Measurements from ENCODE around the gene IL15.
A peak's percentile ranks its signal among the peaks of the same experiment; 100 is the strongest.
"Not testable (repeated sequence)": the region's sequence is repeated elsewhere in the genome, so short reads cannot be mapped to it uniquely, and the experiment has no call there.

Gene IL15

GRCh38 chr4:141636082-141636770 is at the start of gene IL15:
IL15 (plus strand) TSS chr4:141636583; CDS start chr4:141719465, 82,882 bp downstream.
- DNase-seq, result peak; percentile 74 to 81

- DNase-seq, result no peak
Observed at GRCh38 chr4:141587897-141588296, 48.5 kb upstream of the IL15 start.

- DNase-seq, result no peak
Observed at GRCh38 chr4:141595531-141595930, 40.9 kb upstream of the IL15 start.

GRCh38 chr4:141599853-141600252 is 36.5 kb upstream of the IL15 start:
- DNase-seq, result no peak

- not testable (repeated sequence) for DNase-seq
Observed at GRCh38 chr4:141604683-141605082, 31.7 kb upstream of the IL15 start.

GRCh38 chr4:141605425-141605856 is 30.9 kb upstream of the IL15 start:
- no peak for DNase-seq

DNA sequence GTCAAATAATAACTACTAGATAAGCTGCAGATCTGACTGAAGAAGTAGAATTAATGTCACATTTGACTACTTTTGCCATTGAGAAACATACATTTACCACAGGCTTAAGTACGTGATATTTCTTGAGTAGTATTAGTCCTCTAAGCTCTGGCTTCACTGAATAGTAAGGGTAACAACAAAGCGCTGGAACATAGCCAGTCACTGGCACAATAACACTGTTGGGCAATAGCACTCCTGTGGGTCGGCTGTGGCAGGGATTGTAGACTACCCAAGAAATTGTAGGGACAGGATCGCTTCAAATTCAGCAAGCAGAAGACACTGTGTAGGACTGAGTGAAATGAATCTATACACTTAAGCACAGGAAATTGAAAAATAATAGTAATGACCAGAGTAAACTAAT is 27.1 kb upstream of the IL15 start:
- DNase-seq, result no peak

DNA sequence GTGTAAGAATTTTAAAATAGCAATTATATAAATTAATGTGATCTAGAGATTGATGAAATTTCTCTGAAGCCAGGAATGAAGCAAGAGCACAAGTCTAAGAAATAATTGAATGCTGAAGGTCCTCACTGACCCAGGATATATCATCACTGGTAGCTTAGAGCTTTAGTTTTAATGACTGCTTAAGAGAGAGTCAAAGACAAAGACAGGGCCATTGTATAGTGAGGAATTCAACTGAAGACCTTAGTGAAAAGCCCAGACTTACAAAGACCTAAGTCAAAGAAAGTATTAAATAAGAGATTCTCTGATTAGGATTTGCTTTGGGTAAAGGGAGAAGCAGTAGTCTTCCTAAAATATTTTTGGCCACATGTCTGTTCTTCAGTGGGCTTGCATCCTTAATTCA is 26.0 kb upstream of the IL15 start:
- DNase-seq, result no peak

DNA sequence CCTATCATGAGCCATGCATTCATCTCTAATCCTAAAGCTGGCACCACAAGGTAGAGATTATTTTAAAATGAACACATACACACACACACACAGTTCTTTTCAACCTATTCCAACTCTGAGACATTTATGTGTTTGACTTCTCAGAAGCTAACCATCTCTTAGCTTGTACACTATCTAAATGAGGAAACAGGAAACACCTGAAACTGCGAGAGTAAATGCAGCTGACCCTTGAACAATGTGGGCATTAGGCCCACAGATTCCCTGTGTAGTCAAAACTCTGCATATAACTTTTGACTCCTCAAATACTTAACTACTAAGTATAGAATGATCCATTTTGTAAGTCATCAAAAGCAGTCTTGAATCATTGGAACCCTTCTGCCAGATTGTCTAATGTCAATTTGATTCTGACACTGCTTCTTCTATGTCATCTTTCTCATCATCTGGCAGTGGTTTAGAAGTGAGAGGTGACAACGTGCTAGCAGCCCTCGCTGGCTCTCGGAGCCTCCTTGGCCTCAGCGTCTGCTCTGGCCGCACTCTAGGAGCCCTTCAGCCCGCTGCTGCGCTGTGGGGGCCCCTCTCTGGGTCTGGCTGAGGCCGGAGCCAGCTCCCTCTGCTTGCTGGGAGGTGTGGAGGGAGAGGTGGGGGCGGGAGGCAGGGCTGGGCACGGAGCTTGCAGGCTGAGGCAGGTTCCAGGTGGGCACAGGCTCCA is 21.4 kb upstream of the IL15 start:
- no peak for DNase-seq

DNA sequence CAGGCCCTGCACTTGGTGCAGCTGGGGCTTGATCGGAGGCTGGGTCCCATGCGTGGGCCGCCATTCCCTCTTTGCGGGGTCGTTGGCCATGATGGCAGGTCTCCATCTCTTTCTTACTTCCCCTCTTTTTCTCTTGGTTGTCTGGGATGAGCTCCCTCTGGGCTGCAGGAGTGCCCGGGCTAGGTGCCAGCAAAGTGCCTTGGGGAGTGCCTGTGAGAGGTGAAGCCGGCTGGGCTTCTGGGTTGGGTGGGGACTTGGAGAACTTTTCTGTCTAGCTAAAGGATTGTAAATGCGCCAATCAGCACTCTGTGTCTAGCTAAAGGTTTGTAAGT is 20.8 kb upstream of the IL15 start:
- not testable (repeated sequence) for DNase-seq

GRCh38 chr4:141620715-141621114 is 15.7 kb upstream of the IL15 start:
- no peak for DNase-seq

- no peak for DNase-seq
Observed at GRCh38 chr4:141625023-141625422, 11.4 kb upstream of the IL15 start.

GRCh38 chr4:141630854-141631253 is 5.5 kb upstream of the IL15 start:
- no peak for DNase-seq

GRCh38 chr4:141635736-141636081 is 674 bp upstream of the IL15 start:
- DNase-seq, result no peak

DNA sequence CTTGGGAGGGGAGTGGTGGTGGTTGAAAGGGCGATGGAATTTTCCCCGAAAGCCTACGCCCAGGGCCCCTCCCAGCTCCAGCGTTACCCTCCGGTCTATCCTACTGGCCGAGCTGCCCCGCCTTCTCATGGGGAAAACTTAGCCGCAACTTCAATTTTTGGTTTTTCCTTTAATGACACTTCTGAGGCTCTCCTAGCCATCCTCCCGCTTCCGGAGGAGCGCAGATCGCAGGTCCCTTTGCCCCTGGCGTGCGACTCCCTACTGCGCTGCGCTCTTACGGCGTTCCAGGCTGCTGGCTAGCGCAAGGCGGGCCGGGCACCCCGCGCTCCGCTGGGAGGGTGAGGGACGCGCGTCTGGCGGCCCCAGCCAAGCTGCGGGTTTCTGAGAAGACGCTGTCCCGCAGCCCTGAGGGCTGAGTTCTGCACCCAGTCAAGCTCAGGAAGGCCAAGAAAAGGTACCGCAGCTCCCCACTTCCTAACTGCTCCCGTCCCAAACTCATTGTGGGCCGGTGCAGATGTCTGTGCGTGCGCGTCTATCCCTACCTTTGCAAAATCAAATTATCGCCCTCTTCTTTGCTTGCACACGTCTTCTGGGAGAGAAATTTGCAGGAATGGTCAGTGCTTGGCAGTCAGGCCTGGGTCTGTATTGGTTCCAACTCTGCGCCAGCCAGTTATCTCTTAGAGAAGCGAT is 533 bp downstream of the IL15 start:
- DNase-seq, result peak; percentile 34 to 38

GRCh38 chr4:141637565-141637964 is 1.2 kb downstream of the IL15 start:
- no peak for DNase-seq

DNA sequence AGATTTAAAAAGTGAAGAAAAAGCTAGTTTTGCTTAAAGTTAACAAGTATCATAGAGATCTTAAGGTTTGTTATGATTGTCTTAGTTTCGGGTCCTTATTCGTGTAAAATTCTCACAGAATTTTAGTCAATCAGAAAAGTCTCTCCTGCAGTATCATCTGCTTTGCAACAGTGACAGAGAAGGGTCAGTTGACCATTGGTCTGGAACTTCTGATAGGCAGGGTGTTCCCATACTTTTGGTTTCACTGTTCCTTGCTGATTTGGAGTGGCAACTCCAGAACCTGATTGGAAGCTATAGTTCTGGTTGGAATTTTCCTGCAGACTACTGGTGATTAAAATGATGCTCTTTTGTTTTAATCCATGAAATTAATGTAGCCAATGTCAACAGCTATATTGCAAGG is 1.8 kb downstream of the IL15 start:
- DNase-seq, result no peak

- DNase-seq, result no peak
Observed at GRCh38 chr4:141640696-141641095, 4.3 kb downstream of the IL15 start.

- no peak for DNase-seq
Observed at GRCh38 chr4:141642063-141642462, 5.7 kb downstream of the IL15 start.

GRCh38 chr4:141642711-141643110 is 6.3 kb downstream of the IL15 start:
- DNase-seq, result no peak

- no peak for DNase-seq
Observed at GRCh38 chr4:141643557-141643956, 7.2 kb downstream of the IL15 start.

GRCh38 chr4:141645611-141646340 is 9.4 kb downstream of the IL15 start:
- no peak for DNase-seq

- DNase-seq, result no peak
Observed at GRCh38 chr4:141646969-141647368, 10.6 kb downstream of the IL15 start.

GRCh38 chr4:141647966-141648365 is 11.6 kb downstream of the IL15 start:
- no peak for DNase-seq
